WI38 (cell line): Measurements from ENCODE around the gene DRICH1.
"Not testable (repeated sequence)": the region's sequence is repeated elsewhere in the genome, so short reads cannot be mapped to it uniquely, and the experiment has no call there.

Experiments used
- H3K4me3 ChIP-seq: 2 replicates; pipeline ENCODE4 v1.5.1; 2011; ENCODE audit warnings: low read depth, mild to moderate bottlenecking, control low read depth, low read length
- TF ChIP-seq, protein P1 (sequence below): IDR thresholded peaks from 2 replicates; pipeline ENCODE4 v1.5.1; 2012; ENCODE audit warnings: low read depth, mild to moderate bottlenecking, control low read depth, low read length

DRICH1 gene

GRCh38 chr22:23579280-23579679 lies 52.8 kb downstream of the DRICH1 start:
- no peak overlapping the region for H3K4me3 ChIP-seq
- TF ChIP-seq, protein P1, sequence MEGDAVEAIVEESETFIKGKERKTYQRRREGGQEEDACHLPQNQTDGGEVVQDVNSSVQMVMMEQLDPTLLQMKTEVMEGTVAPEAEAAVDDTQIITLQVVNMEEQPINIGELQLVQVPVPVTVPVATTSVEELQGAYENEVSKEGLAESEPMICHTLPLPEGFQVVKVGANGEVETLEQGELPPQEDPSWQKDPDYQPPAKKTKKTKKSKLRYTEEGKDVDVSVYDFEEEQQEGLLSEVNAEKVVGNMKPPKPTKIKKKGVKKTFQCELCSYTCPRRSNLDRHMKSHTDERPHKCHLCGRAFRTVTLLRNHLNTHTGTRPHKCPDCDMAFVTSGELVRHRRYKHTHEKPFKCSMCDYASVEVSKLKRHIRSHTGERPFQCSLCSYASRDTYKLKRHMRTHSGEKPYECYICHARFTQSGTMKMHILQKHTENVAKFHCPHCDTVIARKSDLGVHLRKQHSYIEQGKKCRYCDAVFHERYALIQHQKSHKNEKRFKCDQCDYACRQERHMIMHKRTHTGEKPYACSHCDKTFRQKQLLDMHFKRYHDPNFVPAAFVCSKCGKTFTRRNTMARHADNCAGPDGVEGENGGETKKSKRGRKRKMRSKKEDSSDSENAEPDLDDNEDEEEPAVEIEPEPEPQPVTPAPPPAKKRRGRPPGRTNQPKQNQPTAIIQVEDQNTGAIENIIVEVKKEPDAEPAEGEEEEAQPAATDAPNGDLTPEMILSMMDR: no peak

DNA sequence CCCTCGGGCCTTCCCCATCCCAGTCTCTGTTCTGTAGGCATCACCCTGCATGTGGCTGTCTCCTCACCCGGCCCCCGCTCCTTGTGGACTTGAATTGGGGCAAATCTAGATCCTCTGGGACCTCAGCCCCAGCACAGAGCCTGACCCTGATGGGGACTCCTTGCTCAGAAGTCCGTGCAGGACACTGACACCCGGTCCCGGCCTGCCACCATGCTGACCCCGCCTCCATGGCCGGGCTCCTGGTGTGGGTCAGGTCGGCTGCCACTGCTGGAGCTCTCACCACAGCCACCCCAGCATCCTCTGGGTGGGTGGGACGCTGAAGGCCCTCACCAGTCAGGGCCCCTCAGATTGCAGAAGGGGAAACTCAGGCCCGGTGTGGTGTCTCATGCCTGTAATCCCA lies 53.8 kb downstream of the DRICH1 start:
- TF ChIP-seq, protein P1: no peak
- H3K4me3 ChIP-seq: no peak overlapping the region

- no peak overlapping the region for H3K4me3 ChIP-seq
- TF ChIP-seq, protein P1: no peak
These were observed 55.4 kb downstream of the DRICH1 start for GRCh38 chr22:23576681-23577080.

DNA sequence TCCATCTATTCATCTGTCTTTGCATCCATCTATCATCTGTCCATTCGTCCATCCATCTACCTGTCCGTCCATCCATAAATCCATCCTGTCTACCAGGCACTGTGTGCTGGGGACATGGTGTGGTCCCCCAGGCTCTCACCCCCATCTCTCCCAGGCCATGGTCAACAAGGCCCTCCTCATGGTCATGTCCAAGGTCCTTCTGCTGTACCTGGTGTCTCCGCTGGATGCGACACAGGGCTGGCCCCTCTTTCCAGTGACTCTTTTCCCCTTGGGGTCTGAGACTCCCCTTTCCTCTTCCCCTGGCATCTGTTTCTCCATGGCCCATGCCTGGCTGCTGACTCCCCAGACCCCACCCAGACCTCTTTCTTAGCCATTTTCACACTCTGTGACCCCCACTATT lies 56.5 kb downstream of the DRICH1 start:
- TF ChIP-seq, protein P1: no peak
- H3K4me3 ChIP-seq: no peak overlapping the region

DNA sequence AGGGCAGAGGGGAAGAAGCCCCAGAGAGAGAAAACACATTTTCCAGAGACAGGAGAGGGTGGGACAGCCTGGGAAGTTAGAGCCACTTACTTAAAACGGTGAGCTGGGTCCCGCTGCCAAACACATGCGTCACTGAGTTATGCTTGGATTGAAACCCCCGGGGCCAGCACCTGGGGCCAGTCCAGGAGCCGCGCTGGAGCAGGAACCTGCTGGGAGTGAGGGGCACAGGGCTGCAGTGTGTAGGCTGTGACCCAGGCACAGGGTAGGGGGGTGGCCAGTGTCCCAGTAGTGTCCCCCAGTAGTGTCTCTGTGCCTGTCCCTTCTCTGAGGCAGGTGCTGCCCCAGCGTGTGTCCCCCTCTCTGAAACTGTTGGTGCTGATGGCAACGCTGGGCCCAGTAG lies 57.2 kb downstream of the DRICH1 start:
- TF ChIP-seq, protein P1: no peak
- no peak overlapping the region for H3K4me3 ChIP-seq

DNA sequence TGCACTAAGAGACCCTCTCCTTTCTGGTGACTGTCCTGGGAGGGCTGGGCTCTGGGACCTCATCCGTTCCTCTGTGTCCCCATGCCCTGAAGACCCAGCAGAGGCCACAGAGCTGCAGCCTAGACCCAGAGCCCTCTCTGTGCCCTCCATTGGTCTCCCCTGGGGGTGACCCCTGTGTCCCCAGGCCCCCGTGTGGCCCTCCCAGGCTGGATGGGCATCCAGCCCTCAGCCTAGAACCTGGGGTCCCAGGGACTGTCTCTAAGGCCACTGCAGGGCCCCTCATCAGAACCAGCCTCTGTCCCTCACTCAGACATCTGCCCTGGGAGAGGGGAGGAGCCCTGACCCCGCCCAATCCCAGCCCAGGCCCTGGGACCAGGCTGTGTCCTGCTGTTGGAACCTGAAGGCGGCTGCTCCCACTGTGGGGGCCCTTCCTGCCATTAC lies 57.7 kb downstream of the DRICH1 start:
- TF ChIP-seq, protein P1: no peak

DNA sequence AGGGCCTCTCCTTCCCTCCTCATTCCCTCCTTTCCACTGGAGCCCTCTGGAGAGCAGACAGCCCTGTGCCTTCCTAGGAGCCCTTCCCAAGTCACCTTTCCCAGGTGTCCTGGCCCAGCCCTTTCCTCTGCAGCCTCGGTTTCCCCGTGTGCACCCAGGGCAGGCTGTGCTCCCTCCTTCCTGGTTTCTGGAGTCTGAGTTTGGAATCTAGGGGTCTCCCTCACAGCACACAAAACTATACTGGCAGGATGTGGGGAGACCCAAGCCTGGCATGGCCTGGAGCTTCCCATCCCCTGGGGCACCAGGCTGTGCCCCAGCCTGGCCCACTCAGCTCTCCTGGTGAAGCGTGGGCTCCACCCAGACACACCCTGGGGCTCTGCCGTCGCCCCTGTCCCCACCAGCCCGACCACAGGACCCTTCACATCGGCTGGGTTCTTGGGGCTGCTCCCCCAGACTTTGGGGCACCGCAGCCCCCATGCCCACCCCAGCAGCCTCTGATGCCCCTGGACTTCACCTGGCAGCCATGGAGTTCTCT lies 58.4 kb downstream of the DRICH1 start:
- not testable (repeated sequence) for H3K4me3 ChIP-seq

More for the DNA sequence above, 57.7 kb downstream of the DRICH1 start:
- H3K4me3 ChIP-seq: no peak overlapping the region

- H3K4me3 ChIP-seq: not testable (repeated sequence)
These were observed 59.0 kb downstream of the DRICH1 start for GRCh38 chr22:23573106-23573505.
